SK-N-SH (cell line): Measurements from ENCODE around the gene MAST2. TPM values are rescaled to one million over a fixed set of nuclear protein-coding genes. Genes with fewer than 3 reads are reported as not detected.

ENCODE experiments used
- CTCF ChIA-PET: fragments of 300-600, 350-600 bp; formaldehyde crosslinking; extraction: SDS; loops from one replicate; lab custom pipeline; 2021; lab: Yijun Ruan, JAX
- POLR2A ChIA-PET: fragments of 350-600 bp; sonication (Branson Sonifier 250); formaldehyde crosslinking; extraction: SDS; loops from one replicate; lab custom pipeline; 2020; ENCODE audit warnings: antibody characterized with exemption, inconsistent platforms; lab: Yijun Ruan, JAX
- DNase-seq: peaks from one replicate; pipeline ENCODE4 v3.0.0; 2012
- H2AFZ ChIP-seq: fragments of 200-600 bp; sonication (generic); 2 replicates; pipeline ENCODE4 v1.8.1; 2016; ENCODE audit warnings: antibody characterized with exemption, mild to moderate bottlenecking, low read depth
- H3F3A ChIP-seq: fragments of 200-600 bp; sonication (generic); replicated peaks from 2 replicates; pipeline ENCODE3; 2016; ENCODE audit warnings: antibody characterized with exemption, mild to moderate bottlenecking; ENCODE audit not compliant: insufficient read depth
- H3K27ac ChIP-seq, 2 experiments: fragments of 200-500 bp in 1 of 2; fragments of 200-600 bp in 1 of 2; sonication (Bioruptor generic) in 1 of 2; sonication (generic), shearing (Covaris generic) in 1 of 2; 2 replicates each; pipeline versions ENCODE4 v1.5.1 to v1.6.1; 2014 to 2016; ENCODE audit warnings: low read depth in 2 of 2, inconsistent platforms in 1 of 2, low read length in 1 of 2, mild to moderate bottlenecking in 1 of 2, mixed read lengths in 1 of 2
- H3K27me3 ChIP-seq: fragments of 200-600 bp; sonication (generic), shearing (Covaris generic); 2 replicates; pipeline ENCODE4 v1.6.1; 2016; ENCODE audit warnings: mixed run types; ENCODE audit not compliant: insufficient read depth
- H3K36me3 ChIP-seq, 2 experiments: fragments of 200-500 bp in 1 of 2; fragments of 200-600 bp in 1 of 2; sonication (Bioruptor generic) in 1 of 2; sonication (generic) in 1 of 2; replicated peaks in 1 of 2; 2 replicates each; pipeline versions ENCODE3 to v1.5.1; 2014 to 2016; ENCODE audit warnings: low read length in 1 of 2, mild to moderate bottlenecking in 1 of 2; ENCODE audit not compliant: insufficient read depth in 2 of 2, control insufficient read depth in 1 of 2
- H3K4me1 ChIP-seq, 2 experiments: fragments of 200-500 bp in 1 of 2; fragments of 200-600 bp in 1 of 2; sonication (Bioruptor generic) in 1 of 2; sonication (generic), shearing (Covaris generic) in 1 of 2; 2 replicates each; pipeline versions ENCODE4 v1.5.1 to v1.6.1; 2014 to 2016; ENCODE audit warnings: low read depth in 1 of 2, low read length in 1 of 2, mixed run types in 1 of 2; ENCODE audit not compliant: insufficient read depth in 2 of 2, control insufficient read depth in 1 of 2
- H3K4me2 ChIP-seq: fragments of 200-600 bp; sonication (generic), shearing (Covaris generic); 2 replicates; pipeline ENCODE4 v1.6.1; 2017; ENCODE audit warnings: mixed run types
- H3K4me3 ChIP-seq, 2 experiments: fragments of 200-500 bp in 1 of 2; fragments of 200-600 bp in 1 of 2; sonication (Bioruptor generic) in 1 of 2; sonication (generic), shearing (Covaris generic) in 1 of 2; 2 replicates each; pipeline versions ENCODE4 v1.5.1 to v1.8.1; 2014 to 2016; ENCODE audit warnings: low read depth in 2 of 2, inconsistent platforms in 1 of 2, low read length in 1 of 2, mild to moderate bottlenecking in 1 of 2, mixed read lengths in 1 of 2, moderate library complexity in 1 of 2
- H3K79me2 ChIP-seq: fragments of 200-600 bp; sonication (generic); 2 replicates; pipeline ENCODE4 v1.8.1; 2017; ENCODE audit warnings: mild to moderate bottlenecking; ENCODE audit not compliant: insufficient read depth
- H3K9ac ChIP-seq: fragments of 200-600 bp; sonication (generic); 2 replicates; pipeline ENCODE4 v1.6.1; 2017; ENCODE audit warnings: mixed run types
- H3K9me2 ChIP-seq: fragments of 200-600 bp; sonication (generic); 2 replicates; pipeline ENCODE4 v1.6.1; 2017; ENCODE audit warnings: mixed run types
- H3K9me3 ChIP-seq: fragments of 200-600 bp; sonication (generic); 2 replicates; pipeline ENCODE4 v1.6.1; 2017; ENCODE audit warnings: mixed run types, mild to moderate bottlenecking, moderate library complexity
- H4K20me1 ChIP-seq: fragments of 200-600 bp; sonication (generic); 2 replicates; pipeline ENCODE4 v1.6.1; 2017; ENCODE audit warnings: mild to moderate bottlenecking, mixed run types; ENCODE audit not compliant: insufficient read depth
- CTCF ChIP-seq: fragments of 200-600 bp; sonication (generic); IDR thresholded peaks from 2 replicates; pipeline ENCODE4 v1.6.1; 2017; ENCODE audit warnings: antibody characterized with exemption, mild to moderate bottlenecking, moderate library complexity
- EP300 ChIP-seq, 2 experiments: IDR thresholded peaks; 2 replicates each; pipeline versions ENCODE4 v1.4.0 to v1.6.1; 2012; ENCODE audit warnings: borderline replicate concordance in 1 of 2, low read depth in 1 of 2, low read length in 1 of 2
- EZH2phosphoT487 ChIP-seq: fragments of 200-600 bp; sonication (generic); IDR thresholded peaks from 2 replicates; pipeline ENCODE4 v1.6.1; 2017; ENCODE audit warnings: low read depth, mixed run types, mild to moderate bottlenecking, antibody characterized with exemption, moderate library complexity, borderline replicate concordance
- FOSL2 ChIP-seq: IDR thresholded peaks from 2 replicates; pipeline ENCODE4 v1.4.0; 2012; ENCODE audit warnings: low read depth, mild to moderate bottlenecking, moderate library complexity, borderline replicate concordance
- FOXJ3 ChIP-seq: sonication (generic); formaldehyde crosslinking; IDR thresholded peaks from 2 replicates; pipeline ENCODE4 v1.5.1; 2020; ENCODE audit warnings: mild to moderate bottlenecking, missing genetic modification reagents
- GATA2 ChIP-seq: sonication (generic); formaldehyde crosslinking; IDR thresholded peaks from 2 replicates; pipeline ENCODE4 v1.5.0; 2020; ENCODE audit warnings: mild to moderate bottlenecking, missing genetic modification reagents
- MAX ChIP-seq: IDR thresholded peaks from 2 replicates; pipeline ENCODE4 v1.4.0; 2012; ENCODE audit warnings: low read depth
- MEF2A ChIP-seq: IDR thresholded peaks from 2 replicates; pipeline ENCODE4 v1.4.0; 2012; ENCODE audit warnings: low read depth, borderline replicate concordance
- MXI1 ChIP-seq: IDR thresholded peaks from 2 replicates; pipeline ENCODE4 v1.6.1; 2012; ENCODE audit warnings: mild to moderate bottlenecking, low read depth, low read length, improper control_type of control experiment
- NRF1 ChIP-seq: IDR thresholded peaks from 2 replicates; pipeline ENCODE4 v1.6.1; 2012; ENCODE audit warnings: low read depth, mild to moderate bottlenecking, low read length
- RAD21 ChIP-seq: IDR thresholded peaks from 2 replicates; pipeline ENCODE4 v1.6.1; 2012; ENCODE audit warnings: mild to moderate bottlenecking, low read length
- REST ChIP-seq: IDR thresholded peaks from 2 replicates; pipeline ENCODE4 v1.6.1; 2012; ENCODE audit warnings: mild to moderate bottlenecking, low read depth, low read length, moderate library complexity
- RFX5 ChIP-seq: IDR thresholded peaks from 2 replicates; pipeline ENCODE4 v1.6.1; 2012; ENCODE audit warnings: mild to moderate bottlenecking, improper control_type of control experiment, low read length
- SIN3A ChIP-seq: IDR thresholded peaks from 2 replicates; pipeline ENCODE4 v1.6.1; 2012; ENCODE audit warnings: low read depth, mild to moderate bottlenecking, low read length, moderate library complexity, borderline replicate concordance
- TAF1 ChIP-seq: IDR thresholded peaks from 2 replicates; pipeline ENCODE4 v1.6.1; 2012; ENCODE audit warnings: low read depth, mild to moderate bottlenecking, low read length, moderate library complexity, borderline replicate concordance
- USF1 ChIP-seq: IDR thresholded peaks from 2 replicates; pipeline ENCODE4 v1.4.0; 2012; ENCODE audit warnings: low read depth, borderline replicate concordance
- USF2 ChIP-seq: fragments of 150-350 bp; IDR thresholded peaks from 2 replicates; pipeline ENCODE4 v1.6.1; 2017; ENCODE audit warnings: antibody characterized with exemption, low read length, low read depth, borderline replicate concordance
- polyA plus RNA-seq, 3 experiments: library from polyadenylated mRNA; depleted of rRNA; stranded (reverse); fragments of >200 nt; gene quantifications; 2 replicates each; pipeline ENCODE4 v1.2.3, GENCODE V29; 2012

MAST2 gene
- polyA plus RNA-seq, 1 of the 3 experiments (the other 2 are of a cell fraction) = 53.4 TPM

GRCh38 chr1:46083579-46083978 lies 280.2 kb downstream of the MAST2 start:
- DNase-seq = no peak
- no peak for TF ChIP-seq MEF2A
- TF ChIP-seq SIN3A = no peak
- TF ChIP-seq USF1 = no peak
- TF ChIP-seq RFX5 = no peak
- no peak for TF ChIP-seq CTCF
- no peak for TF ChIP-seq MXI1
- TF ChIP-seq EZH2phosphoT487 = no peak
- TF ChIP-seq EP300 (IDR thresholded peaks at IDR 0.05; ENCODE audit: borderline replicate concordance in 1 of 2, low read depth in 1 of 2, low read length in 1 of 2) = no peak
- no peak for TF ChIP-seq TAF1
- TF ChIP-seq USF2 = no peak
- TF ChIP-seq FOXJ3 (CRISPR knock-in tag) = no peak
- no peak for TF ChIP-seq GATA2
- TF ChIP-seq MAX = no peak
- no peak for TF ChIP-seq NRF1
- TF ChIP-seq REST = no peak
- TF ChIP-seq RAD21 = no peak
- TF ChIP-seq FOSL2 = no peak
- TF ChIP-seq, all 33 proteins: peak for 0
- Histone ChIP-seq H3K9me3 (no peaks in the 10 kb centered on the region), H3K4me2 (no peak overlapping the region), H3K4me3 (no peak overlapping the region), H2AFZ (no peak overlapping the region), H3K9ac (no peak overlapping the region), H3K4me1 (peaks cover 0 to 12% of the 10 kb centered on the region in 2 experiments; a peak in 2 of 4 replicates), H3K27ac (no peak overlapping the region), H3K36me3 (no peaks in the 10 kb centered on the region), H4K20me1 (no peaks in the 10 kb centered on the region), H3K79me2 (peaks cover 23% of the 10 kb centered on the region), H3K9me2 (no peaks in the 10 kb centered on the region), H3F3A (peaks cover 13% of the 10 kb centered on the region), H3K27me3 (no peaks in the 10 kb centered on the region)
- ChIA-PET POLR2A (no interaction called here), CTCF (interaction anchor here (2.3 kb wide), 1 partner anchor 9 kb away, joined by 5 read pairs; no protein-coding TSS in a partner anchor)
